Neural progenitor cell (in vitro differentiated cells): Measurements from ENCODE around the gene ZNF140.

Source experiments
- CTCF ChIP-seq: fragments of 200-600 bp; sonication (generic); IDR thresholded peaks from 2 replicates; pipeline ENCODE4 v1.5.1; 2017; ENCODE audit warnings: antibody characterized with exemption, mild to moderate bottlenecking
- EZH2 ChIP-seq: fragments of 200-600 bp; sonication (generic); IDR thresholded peaks from 2 replicates; pipeline ENCODE4 v1.6.1; 2017; ENCODE audit warnings: antibody characterized with exemption, mild to moderate bottlenecking, moderate library complexity
- EZH2phosphoT487 ChIP-seq: fragments of 200-600 bp; sonication (generic); IDR thresholded peaks from 2 replicates; pipeline ENCODE4 v1.6.1; 2017; ENCODE audit warnings: antibody characterized with exemption

DNA sequence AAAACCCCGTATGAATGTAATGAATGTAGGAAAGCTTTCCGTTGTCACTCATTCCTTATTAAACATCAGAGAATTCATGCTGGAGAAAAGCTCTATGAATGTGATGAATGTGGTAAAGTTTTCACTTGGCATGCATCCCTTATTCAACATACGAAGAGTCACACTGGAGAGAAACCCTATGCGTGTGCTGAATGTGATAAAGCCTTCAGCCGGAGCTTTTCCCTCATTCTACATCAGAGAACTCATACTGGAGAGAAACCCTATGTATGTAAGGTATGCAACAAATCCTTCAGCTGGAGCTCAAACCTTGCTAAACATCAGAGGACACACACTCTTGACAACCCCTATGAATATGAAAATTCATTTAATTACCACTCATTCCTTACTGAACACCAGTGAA lies 25.5 kb downstream of the ZNF140 start:
- no peak for TF ChIP-seq EZH2phosphoT487
- no peak for TF ChIP-seq CTCF
- no peak for TF ChIP-seq EZH2
